ENCODE measurements around the gene ELAPOR1.

ELAPOR1 gene

GRCh38 chr1:109116286-109116685, 2.4 kb downstream of the ELAPOR1 start:
- TF ChIP-seq CTCF (IDR thresholded peaks at IDR 0.05; ENCODE audit: insufficient read depth, low read depth, low read length, missing control alignments): no peak
- no peak for DNase-seq (ENCODE audit: low read depth)
- H3K4me3 ChIP-seq (ENCODE audit: low read depth, low read length): no peak overlapping the region

DNA sequence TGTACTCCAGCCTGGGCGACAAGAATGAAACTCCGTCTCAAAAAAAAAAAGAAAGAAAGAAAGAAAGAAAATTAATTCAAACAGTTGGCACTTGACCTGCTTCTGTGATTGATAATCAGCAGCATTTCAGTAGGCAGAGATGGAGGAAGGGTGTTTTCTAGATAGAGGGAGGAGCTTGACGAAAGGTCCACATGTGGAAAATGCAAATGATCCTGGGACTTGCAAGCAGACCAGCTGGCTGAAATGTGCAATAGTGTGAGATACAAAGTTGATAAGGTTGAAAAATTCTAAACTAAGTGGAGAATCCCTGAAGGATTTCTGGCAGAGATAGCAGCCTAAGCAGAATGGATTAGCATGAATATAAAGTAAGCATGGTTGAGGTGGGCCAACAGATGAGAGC, 4.2 kb downstream of the ELAPOR1 start:
- DNase-seq (ENCODE audit: low read depth): no peak
- no peak overlapping the region for H3K4me3 ChIP-seq (ENCODE audit: low read depth, low read length)
- no peak for TF ChIP-seq CTCF (IDR thresholded peaks at IDR 0.05; ENCODE audit: insufficient read depth, low read depth, low read length, missing control alignments)

DNA sequence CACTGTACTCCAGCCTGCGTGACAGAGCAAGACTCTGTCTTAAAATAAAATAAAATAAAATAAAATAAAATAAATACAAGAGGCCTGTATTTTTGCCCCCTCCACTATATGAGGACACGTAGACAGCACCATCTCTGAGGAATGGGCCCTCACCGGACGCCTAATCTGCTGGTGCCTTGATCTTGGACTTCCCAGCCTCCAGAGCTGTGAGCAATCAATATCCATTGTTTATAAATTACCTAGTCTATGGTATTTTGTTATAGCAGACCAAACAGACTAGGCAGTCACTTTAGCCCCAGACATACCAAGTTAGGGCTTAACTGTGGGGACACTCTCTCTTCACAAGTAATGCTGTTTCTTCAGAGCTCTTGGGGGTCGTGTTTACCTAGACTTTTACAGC, 6.4 kb downstream of the ELAPOR1 start:
- TF ChIP-seq CTCF (IDR thresholded peaks at IDR 0.05; ENCODE audit: insufficient read depth, low read depth, low read length, missing control alignments): no peak
- DNase-seq (ENCODE audit: low read depth): no peak
- no peak overlapping the region for H3K4me3 ChIP-seq (ENCODE audit: low read depth, low read length)

DNA sequence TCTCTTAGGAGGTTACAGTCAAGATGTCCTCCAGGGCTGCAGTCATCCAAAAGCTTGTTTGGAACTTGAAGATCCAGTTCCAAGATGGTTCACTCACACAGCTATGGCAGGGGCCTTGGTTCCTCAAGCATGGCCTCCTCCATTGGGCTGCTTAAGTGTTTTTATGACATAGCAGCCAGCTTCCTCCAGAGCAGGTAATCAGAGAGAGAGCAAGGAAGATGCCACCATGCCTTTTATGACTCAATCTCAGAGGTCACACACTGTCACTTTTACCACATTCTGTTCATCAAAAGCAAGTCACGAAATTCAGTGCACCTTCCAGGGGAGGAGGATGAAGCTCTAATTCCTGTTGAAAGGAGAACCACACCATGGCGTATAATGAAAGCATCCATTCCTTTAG, 17.1 kb downstream of the ELAPOR1 start:
- TF ChIP-seq CTCF (IDR thresholded peaks at IDR 0.05; ENCODE audit: insufficient read depth, low read depth, low read length, missing control alignments): no peak
- peak; percentile 17 for DNase-seq (ENCODE audit: low read depth)
- no peak overlapping the region for H3K4me3 ChIP-seq (ENCODE audit: low read depth, low read length)

DNA sequence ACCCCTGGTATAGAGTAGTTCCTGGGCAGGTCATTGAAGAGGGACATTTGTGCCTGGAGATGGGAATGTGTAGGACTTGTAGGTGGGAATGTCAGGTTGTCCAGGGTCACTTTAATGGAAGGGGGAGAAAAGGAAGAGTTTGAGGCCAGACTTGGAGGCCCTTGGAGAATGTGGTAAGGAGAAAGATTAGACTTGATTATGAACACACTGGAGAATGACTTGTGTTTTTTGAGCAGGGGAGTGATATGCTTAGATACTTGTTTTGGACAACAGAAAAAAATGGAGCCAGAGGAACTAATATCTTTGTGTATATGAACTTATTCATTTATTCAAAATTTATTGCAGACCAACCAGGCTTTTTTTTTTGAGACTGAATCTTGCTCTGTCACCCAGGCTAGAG, 17.9 kb downstream of the ELAPOR1 start:
- H3K4me3 ChIP-seq (ENCODE audit: low read depth, low read length): no peak overlapping the region
- no peak for TF ChIP-seq CTCF (IDR thresholded peaks at IDR 0.05; ENCODE audit: insufficient read depth, low read depth, low read length, missing control alignments)
- DNase-seq (ENCODE audit: low read depth): no peak

GRCh38 chr1:109133002-109133706, 19.2 kb downstream of the ELAPOR1 start:
- no peak for DNase-seq (ENCODE audit: low read depth)
- TF ChIP-seq CTCF (IDR thresholded peaks at IDR 0.05; ENCODE audit: insufficient read depth, low read depth, low read length, missing control alignments): no peak
- no peak overlapping the region for H3K4me3 ChIP-seq (ENCODE audit: low read depth, low read length)

DNA sequence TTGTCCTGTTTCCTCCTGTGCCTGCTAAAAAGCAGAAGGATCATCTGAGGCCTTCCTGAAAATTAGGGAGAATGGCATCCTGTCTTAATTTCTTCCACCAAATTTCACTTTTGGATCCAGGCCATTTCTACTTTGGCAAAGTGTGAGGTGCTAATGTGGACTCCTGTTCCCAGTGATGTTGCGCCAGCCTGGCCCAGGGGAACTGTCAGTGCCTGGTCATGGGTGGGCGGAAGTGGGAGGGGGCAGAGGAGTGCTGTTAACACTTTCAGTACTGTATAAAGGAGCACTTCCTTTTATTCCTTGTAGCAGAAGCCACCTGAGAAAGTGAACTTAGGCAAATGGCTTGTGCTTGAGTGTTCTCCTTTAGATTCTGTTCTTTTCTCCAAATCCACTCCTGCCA, 19.9 kb downstream of the ELAPOR1 start:
- DNase-seq (ENCODE audit: low read depth): no peak
- no peak overlapping the region for H3K4me3 ChIP-seq (ENCODE audit: low read depth, low read length)
- TF ChIP-seq CTCF (IDR thresholded peaks at IDR 0.05; ENCODE audit: insufficient read depth, low read depth, low read length, missing control alignments): no peak
